H1 (cell line): ENCODE results near the gene NEK4. TPM values are rescaled to one million over a fixed set of nuclear protein-coding genes. Genes with fewer than 3 reads are reported as not detected.

Experiments
- CTCF ChIA-PET: fragments of 300-600 bp; sonication (Branson Sonifier 250); formaldehyde crosslinking; loops from one replicate; lab custom pipeline; 2021; ENCODE audit not compliant: partially characterized antibody; lab: Charles Lee
- POLR2A ChIA-PET: fragments of 300-600 bp; sonication (Branson Sonifier 250); formaldehyde crosslinking; loops from one replicate; lab custom pipeline; 2021; ENCODE audit warnings: inconsistent platforms; ENCODE audit not compliant: partially characterized antibody; lab: Charles Lee
- DNase-seq, 2 experiments: peaks; one replicate each; pipeline versions ENCODE4 v3.0.0 to v3.0.0-alpha.2; 2010 to 2022; ENCODE audit warnings: low spot score in 2 of 2, low read depth in 1 of 2, mixed read lengths in 1 of 2
- FAIRE-seq: peaks from 2 replicates; lab custom pipeline; 2011; peaks lifted over from hg19 to GRCh38; lab: Jason Lieb, UNC
- H2AFZ ChIP-seq: 2 replicates; pipeline ENCODE4 v1.8.1; 2012; ENCODE audit warnings: low read length, inconsistent platforms
- H2AK5ac ChIP-seq: 2 replicates; pipeline ENCODE4 v1.6.1; 2013; ENCODE audit warnings: low read depth, low read length
- H2BK120ac ChIP-seq: replicated peaks from 2 replicates; pipeline ENCODE3; 2013; ENCODE audit warnings: low read depth, low read length, inconsistent platforms
- H2BK12ac ChIP-seq: 2 replicates; pipeline ENCODE4 v1.6.1; 2013; ENCODE audit warnings: low read depth, low read length
- H2BK15ac ChIP-seq: 2 replicates; pipeline ENCODE4 v1.6.1; 2013; ENCODE audit warnings: low read length
- H2BK20ac ChIP-seq: 2 replicates; pipeline ENCODE4 v1.6.1; 2013; ENCODE audit warnings: low read length
- H2BK5ac ChIP-seq: 2 replicates; pipeline ENCODE4 v1.6.1; 2013; ENCODE audit warnings: low read depth, low read length
- H3K14ac ChIP-seq: 2 replicates; pipeline ENCODE4 v1.6.1; 2013; ENCODE audit warnings: inconsistent platforms; ENCODE audit not compliant: insufficient read length
- H3K18ac ChIP-seq: 2 replicates; pipeline ENCODE4 v1.6.1; 2013; ENCODE audit warnings: low read length; ENCODE audit errors: extremely low read depth
- H3K23ac ChIP-seq: 2 replicates; pipeline ENCODE4 v1.6.1; 2013; ENCODE audit warnings: inconsistent platforms; ENCODE audit not compliant: insufficient read length
- H3K23me2 ChIP-seq: 2 replicates; pipeline ENCODE4 v1.6.1; 2013; ENCODE audit warnings: low read depth, low read length
- H3K27ac ChIP-seq: 2 replicates; pipeline ENCODE4 v1.6.1; 2011; ENCODE audit warnings: low read depth, low read length, inconsistent platforms
- H3K27me3 ChIP-seq, 4 experiments: replicated peaks in 1 of 4; 1 replicate in 1 of 4; 2 replicates in 3 of 4; pipeline versions ENCODE4 v1.6.1 to v1.8.1; 2011 to 2013; ENCODE audit warnings: low read length in 3 of 4, mild to moderate bottlenecking in 3 of 4, inconsistent platforms in 2 of 4, mixed read lengths in 2 of 4, moderate library complexity in 1 of 4; ENCODE audit not compliant: control insufficient read depth in 3 of 4, insufficient read depth in 3 of 4; ENCODE audit errors: extremely low read depth in 1 of 4
- H3K36me3 ChIP-seq, 4 experiments: 2 replicates each; pipeline versions ENCODE4 v1.6.1 to v1.8.1; 2011 to 2013; ENCODE audit warnings: mild to moderate bottlenecking in 4 of 4, low read length in 3 of 4, moderate library complexity in 2 of 4, control low read depth in 1 of 4, inconsistent platforms in 1 of 4; ENCODE audit not compliant: insufficient read depth in 4 of 4, control insufficient read depth in 2 of 4
- H3K4ac ChIP-seq: replicated peaks from 2 replicates; pipeline ENCODE3; 2013; ENCODE audit warnings: low read length, low read depth, mixed read lengths, inconsistent platforms; ENCODE audit not compliant: insufficient read length
- H3K4me1 ChIP-seq, 4 experiments: replicated peaks in 1 of 4; 1 replicate in 1 of 4; 2 replicates in 3 of 4; pipeline versions ENCODE4 v1.6.1 to v1.8.1; 2011 to 2013; ENCODE audit warnings: low read length in 3 of 4, inconsistent platforms in 2 of 4, mixed read lengths in 1 of 4; ENCODE audit not compliant: insufficient read depth in 4 of 4, control insufficient read depth in 3 of 4
- H3K4me2 ChIP-seq, 2 experiments: 2 replicates each; pipeline versions ENCODE4 v1.6.1 to v1.8.1; 2011 to 2013; ENCODE audit warnings: low read depth in 2 of 2, low read length in 2 of 2, control low read depth in 1 of 2, inconsistent platforms in 1 of 2, mild to moderate bottlenecking in 1 of 2; ENCODE audit not compliant: insufficient read depth in 1 of 2
- H3K4me3 ChIP-seq, 4 experiments: fragments of 200-600, 300-600 bp in 1 of 4; sonication (generic), shearing (Covaris generic), sonication (Bioruptor Twin) in 1 of 4; 2 replicates each; pipeline versions ENCODE4 v1.5.1 to v1.8.1; 2011 to 2016; ENCODE audit warnings: low read length in 4 of 4, low read depth in 3 of 4, control low read depth in 2 of 4, inconsistent platforms in 2 of 4, mild to moderate bottlenecking in 2 of 4, mixed read lengths in 1 of 4, moderate library complexity in 1 of 4; ENCODE audit not compliant: insufficient read depth in 2 of 4; ENCODE audit errors: extremely low read depth in 1 of 4
- H3K56ac ChIP-seq: replicated peaks from 2 replicates; pipeline ENCODE3; 2013; ENCODE audit warnings: low read depth, mild to moderate bottlenecking, mixed read lengths, low read length, inconsistent platforms; ENCODE audit not compliant: insufficient read length
- H3K79me1 ChIP-seq: 2 replicates; pipeline ENCODE4 v1.6.1; 2013; ENCODE audit warnings: low read depth, low read length, control low read depth
- H3K79me2 ChIP-seq, 2 experiments: 2 replicates each; pipeline versions ENCODE4 v1.6.1 to v1.8.1; 2012 to 2013; ENCODE audit warnings: low read length in 2 of 2, mild to moderate bottlenecking in 2 of 2, inconsistent platforms in 1 of 2; ENCODE audit not compliant: insufficient read depth in 2 of 2, control insufficient read depth in 1 of 2
- H3K9ac ChIP-seq, 4 experiments: replicated peaks in 1 of 4; 1 replicate in 1 of 4; 2 replicates in 3 of 4; pipeline versions ENCODE4 v1.6.1 to v1.8.1; 2011 to 2013; ENCODE audit warnings: low read depth in 3 of 4, low read length in 3 of 4, control low read depth in 2 of 4, mild to moderate bottlenecking in 2 of 4, moderate library complexity in 2 of 4, inconsistent platforms in 1 of 4; ENCODE audit errors: extremely low read depth in 1 of 4
- H3K9me3 ChIP-seq, 2 experiments: 2 replicates each; pipeline versions ENCODE4 v1.6.1 to v1.8.1; 2012 to 2013; ENCODE audit warnings: mild to moderate bottlenecking in 2 of 2, moderate library complexity in 2 of 2, control low read depth in 1 of 2, inconsistent platforms in 1 of 2, low read depth in 1 of 2, low read length in 1 of 2, mixed read lengths in 1 of 2; ENCODE audit not compliant: insufficient read depth in 2 of 2
- H4K20me1 ChIP-seq, 2 experiments: replicated peaks in 1 of 2; 2 replicates each; pipeline versions ENCODE3 to v1.8.1; 2011 to 2013; ENCODE audit warnings: inconsistent platforms in 2 of 2, low read length in 2 of 2, mild to moderate bottlenecking in 1 of 2; ENCODE audit not compliant: insufficient read depth in 2 of 2, control insufficient read depth in 1 of 2
- H4K5ac ChIP-seq: 2 replicates; pipeline ENCODE4 v1.6.1; 2013; ENCODE audit warnings: low read length, low read depth, mixed read lengths, inconsistent platforms; ENCODE audit not compliant: insufficient read length
- H4K8ac ChIP-seq: 2 replicates; pipeline ENCODE4 v1.8.0; 2013; ENCODE audit warnings: mild to moderate bottlenecking, moderate library complexity, low read length, inconsistent platforms; ENCODE audit not compliant: insufficient read depth; ENCODE audit errors: extremely low read depth
- H4K91ac ChIP-seq: replicated peaks from 2 replicates; pipeline ENCODE3; 2013; ENCODE audit warnings: low read length, mixed read lengths, inconsistent platforms; ENCODE audit not compliant: insufficient read length
- CBX8 ChIP-seq: fragments of 300-800, 300-1000 bp; sonication (generic); IDR thresholded peaks from 2 replicates; pipeline ENCODE4 v1.7.1; 2016; ENCODE audit warnings: low read depth, low read length, borderline replicate concordance
- POU5F1 ChIP-seq: IDR thresholded peaks from 2 replicates; pipeline ENCODE4 v1.6.1; 2011; ENCODE audit warnings: low read depth, mild to moderate bottlenecking, low read length, moderate library complexity
- SIX5 ChIP-seq: IDR thresholded peaks from 2 replicates; pipeline ENCODE4 v1.6.1; 2011; ENCODE audit warnings: mild to moderate bottlenecking, low read depth, low read length
- SP1 ChIP-seq: IDR thresholded peaks from 2 replicates; pipeline ENCODE4 v1.6.1; 2011; ENCODE audit warnings: low read depth, low read length
- TBP ChIP-seq: IDR thresholded peaks from 2 replicates; pipeline ENCODE4 v1.6.1; 2011; ENCODE audit warnings: low read depth, low read length, improper control_type of control experiment
- WGBS, 2 experiments: shearing (Covaris generic) in 1 of 2; methylation state at CpG; one replicate each; pipeline versions ENCODE4 v1.1.6 to v1.1.7; 2013 to 2015; ENCODE audit warnings: low lambda C conversion rate in 2 of 2, mixed read lengths in 2 of 2, inconsistent platforms in 1 of 2, low coverage in 1 of 2, missing lambda C conversion rate in 1 of 2; ENCODE audit not compliant: insufficient replicate concordance in 2 of 2, insufficient coverage in 1 of 2, insufficient read length in 1 of 2; ENCODE audit errors: extremely low coverage in 1 of 2, missing lambda C conversion rate in 1 of 2; 5-methylcytosine and 5-hydroxymethylcytosine counted together
- polyA plus RNA-seq, 7 experiments: library from polyadenylated mRNA; depleted of rRNA in 3 of 7; stranded (reverse) in 5 of 7; unstranded in 2 of 7; fragments of >200 nt in 5 of 7; fragments of 200-250 nt in 2 of 7; gene quantifications; 1 replicate in 5 of 7; 2 replicates in 1 of 7; 4 replicates in 1 of 7; pipeline versions ENCODE4 v1.2.1 to v1.2.3, GENCODE V29; 2011 to 2013; ENCODE audit warnings: missing spikeins in 2 of 7, mixed read lengths in 2 of 7
- total RNA-seq: library from RNA; stranded (reverse); fragmentation: NEBNext Ultra II Directional; extraction: Animal tissue kit (Norgen Biotek cat#: 25700); gene quantifications from 2 replicates; pipeline ENCODE4 v1.2.1, GENCODE V29; 2021

Gene NEK4
- total and polyA plus RNA-seq, 2 of the 8 experiments (the other 6 are each of a cell fraction or from before 2014, with no cell fraction given): 7.5 to 40.0 TPM

- H3K27me3 ChIP-seq: no peaks in the 10 kb centered on the region
- POLR2A ChIA-PET: no interaction called here
- TF ChIP-seq SP1 (no peak), CBX8 (no peak), POU5F1 (no peak), SIX5 (no peak), TBP (no peak)
These were observed 46.5 kb upstream of the NEK4 start for GRCh38 chr3:52817221-52817620.

More at GRCh38 chr3:52817221-52817620, 46.5 kb upstream of the NEK4 start:
- Histone ChIP-seq H3K18ac (no peak overlapping the region), H3K4ac (no peak overlapping the region), H2BK120ac (no peak overlapping the region), H3K27ac (no peak overlapping the region), H3K23me2 (no peaks in the 10 kb centered on the region), H3K36me3 (no peaks in the 10 kb centered on the region), H3K56ac (no peak overlapping the region), H4K8ac (no peak overlapping the region), H4K20me1 (no peaks in the 10 kb centered on the region), H3K9ac (no peak overlapping the region), H2BK15ac (no peak overlapping the region), H4K91ac (no peak overlapping the region), H3K23ac (no peak overlapping the region), H3K9me3 (no peaks in the 10 kb centered on the region), H3K14ac (no peak overlapping the region), H2BK5ac (no peak overlapping the region), H4K5ac (no peak overlapping the region), H3K4me1 (peaks cover 0 to 6% (median 3%) of the 10 kb centered on the region in 4 experiments; a peak in 2 of 7 replicates), H2BK20ac (no peak overlapping the region), H3K79me1 (no peaks in the 10 kb centered on the region), H2AK5ac (no peak overlapping the region), H3K4me3 (no peak overlapping the region), H2BK12ac (no peak overlapping the region), H3K79me2 (no peaks in the 10 kb centered on the region), H2AFZ (no peak overlapping the region), H3K4me2 (no peak overlapping the region)
- CTCF ChIA-PET: interaction anchor here (0.6 to 7.5 kb wide), 7 partner anchors 9 to 1898 kb away, joined by 3 to 86 read pairs (median 3); partner anchors contain the start of gene ITIH4
- FAIRE-seq (no peak), DNase-seq (no peak)
- 87% methylated on average over 10 of the region's 10 CpGs; no CpG with 5 or more reads in 1 of the 2 experiments for WGBS, 2 experiments
